Neural progenitor cell (in vitro differentiated cells): ENCODE measurements around the gene KIAA0232. TPM values are rescaled to one million over a fixed set of nuclear protein-coding genes. Genes with fewer than 3 reads are reported as not detected.

Experiments used
- DNase-seq: peaks from one replicate; pipeline ENCODE4 v3.0.0-alpha.2; 2016; ENCODE audit warnings: low spot score
- H2AFZ ChIP-seq: fragments of 200-600 bp; sonication (generic); replicated peaks from 2 replicates; pipeline ENCODE4 v1.6.1; 2016; ENCODE audit warnings: antibody characterized with exemption
- H3F3A ChIP-seq: fragments of 200-600 bp; sonication (generic); 2 replicates; pipeline ENCODE4 v1.6.1; 2016; ENCODE audit warnings: antibody characterized with exemption, low read depth
- H3K27ac ChIP-seq: fragments of 200-600 bp; sonication (generic); 2 replicates; pipeline ENCODE4 v1.5.1; 2016; ENCODE audit warnings: mild to moderate bottlenecking
- H3K27me3 ChIP-seq: fragments of 200-600 bp; sonication (generic); 2 replicates; pipeline ENCODE4 v1.6.1; 2016; ENCODE audit warnings: mild to moderate bottlenecking, moderate library complexity
- H3K36me3 ChIP-seq: fragments of 200-600 bp; sonication (generic); 2 replicates; pipeline ENCODE4 v1.5.1; 2016
- H3K4me1 ChIP-seq: fragments of 200-600 bp; sonication (generic); 2 replicates; pipeline ENCODE4 v1.6.1; 2016; ENCODE audit warnings: mixed run types
- H3K4me2 ChIP-seq: fragments of 200-600 bp; sonication (generic); 2 replicates; pipeline ENCODE4 v1.6.1; 2016
- H3K4me3 ChIP-seq: fragments of 200-600 bp; sonication (generic); 2 replicates; pipeline ENCODE4 v1.5.1; 2016
- H3K79me2 ChIP-seq: fragments of 200-600 bp; sonication (generic); 2 replicates; pipeline ENCODE4 v1.6.1; 2016; ENCODE audit warnings: low read depth
- H3K9ac ChIP-seq: fragments of 200-600 bp; sonication (generic); 2 replicates; pipeline ENCODE4 v1.6.1; 2016
- H3K9me3 ChIP-seq: fragments of 200-600 bp; sonication (generic); 2 replicates; pipeline ENCODE4 v1.5.1; 2016; ENCODE audit warnings: low read depth
- H4K20me1 ChIP-seq: fragments of 200-600 bp; sonication (generic); 2 replicates; pipeline ENCODE4 v1.6.1; 2016; ENCODE audit warnings: low read depth
- H3K27ac Mint-ChIP-seq: 3 replicates; pipeline ENCODE4 v1.8.0; 2021; ENCODE audit warnings: mixed read lengths
- H3K27me3 Mint-ChIP-seq: 2 replicates; pipeline ENCODE4 v1.8.0; 2022; ENCODE audit warnings: low read depth, mild to moderate bottlenecking, inconsistent platforms, moderate library complexity, mixed read lengths; ENCODE audit not compliant: insufficient read depth
- H3K36me3 Mint-ChIP-seq: 3 replicates; pipeline ENCODE4 v1.8.0; 2021; ENCODE audit warnings: mixed read lengths
- H3K4me1 Mint-ChIP-seq: 3 replicates; pipeline ENCODE4 v1.8.0; 2021; ENCODE audit warnings: mixed read lengths
- H3K4me3 Mint-ChIP-seq: 3 replicates; pipeline ENCODE4 v1.8.0; 2021; ENCODE audit warnings: mild to moderate bottlenecking, moderate library complexity, mixed read lengths
- H3K9me3 Mint-ChIP-seq: 3 replicates; pipeline ENCODE4 v1.8.0; 2020; ENCODE audit warnings: mixed read lengths
- EZH2 ChIP-seq: fragments of 200-600 bp; sonication (generic); IDR thresholded peaks from 2 replicates; pipeline ENCODE4 v1.6.1; 2017; ENCODE audit warnings: antibody characterized with exemption, mild to moderate bottlenecking, moderate library complexity
- EZH2phosphoT487 ChIP-seq: fragments of 200-600 bp; sonication (generic); IDR thresholded peaks from 2 replicates; pipeline ENCODE4 v1.6.1; 2017; ENCODE audit warnings: antibody characterized with exemption
- total RNA-seq: library from RNA; depleted of rRNA; stranded (reverse); fragments of >200 nt; gene quantifications from 2 replicates; pipeline ENCODE4 v1.2.3, GENCODE V29; 2015; ENCODE audit warnings: low replicate concordance
- TF ChIP-seq, protein P1 (sequence below): fragments of 200-600 bp; sonication (generic); IDR thresholded peaks from 2 replicates; pipeline ENCODE4 v1.5.1; 2017; ENCODE audit warnings: antibody characterized with exemption, mild to moderate bottlenecking

KIAA0232 gene
- total RNA-seq, 1 donor from 2014 or later: 42.9 TPM

DNA sequence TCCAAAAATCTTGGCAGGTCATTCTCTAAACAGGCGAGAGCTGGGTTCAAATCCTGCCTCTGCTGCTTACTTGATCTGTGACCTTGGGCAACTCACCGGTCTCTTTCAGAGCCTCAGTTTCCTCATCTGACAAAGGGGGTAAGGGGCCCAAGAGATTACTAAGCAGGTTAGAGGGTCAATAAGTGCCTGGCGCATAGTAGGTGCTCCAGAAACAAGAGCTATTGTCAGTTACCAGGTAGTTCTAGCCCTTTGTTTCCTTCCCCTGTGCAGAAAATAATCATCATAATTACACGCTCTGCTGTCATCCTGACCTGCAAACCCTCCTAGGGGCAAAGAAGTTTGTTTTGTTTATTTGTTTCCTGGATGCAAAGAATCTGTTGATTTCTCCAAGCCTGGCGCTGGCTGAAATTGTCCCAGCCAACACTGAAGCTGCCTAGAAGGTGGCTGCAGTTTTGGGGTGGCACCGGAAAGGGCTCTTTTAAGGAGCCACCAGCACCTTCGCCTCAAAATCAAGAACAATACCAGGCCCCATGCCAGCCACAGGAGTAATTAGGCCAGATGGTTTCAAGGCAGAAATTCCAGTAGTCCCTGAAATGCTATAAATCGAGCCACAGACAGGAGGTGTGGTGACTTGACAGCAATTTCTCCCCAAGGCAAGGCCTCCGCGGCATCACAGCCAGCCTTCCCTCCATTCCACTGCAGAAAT lies 10.2 kb upstream of the KIAA0232 start:
- peaks cover 6% of the 10 kb centered on the region for H3K27me3 Mint-ChIP-seq
- Histone ChIP-seq H3K4me2 (no peak overlapping the region), H4K20me1 (no peaks in the 10 kb centered on the region), H3K4me3 (no peak overlapping the region), H2AFZ (no peak overlapping the region), H3K27me3 (peaks cover 3% of the 10 kb centered on the region), H3K9ac (no peak overlapping the region), H3F3A (no peaks in the 10 kb centered on the region), H3K36me3 (no peaks in the 10 kb centered on the region), H3K9me3 (no peaks in the 10 kb centered on the region), H3K4me1 (peaks cover 3% of the 10 kb centered on the region), H3K27ac (no peak overlapping the region), H3K79me2 (no peaks in the 10 kb centered on the region)
- no peaks in the 10 kb centered on the region for H3K9me3 Mint-ChIP-seq
- H3K36me3 Mint-ChIP-seq: no peaks in the 10 kb centered on the region
- no peak for TF ChIP-seq EZH2
- TF ChIP-seq EZH2phosphoT487: no peak
- TF ChIP-seq, protein P1, sequence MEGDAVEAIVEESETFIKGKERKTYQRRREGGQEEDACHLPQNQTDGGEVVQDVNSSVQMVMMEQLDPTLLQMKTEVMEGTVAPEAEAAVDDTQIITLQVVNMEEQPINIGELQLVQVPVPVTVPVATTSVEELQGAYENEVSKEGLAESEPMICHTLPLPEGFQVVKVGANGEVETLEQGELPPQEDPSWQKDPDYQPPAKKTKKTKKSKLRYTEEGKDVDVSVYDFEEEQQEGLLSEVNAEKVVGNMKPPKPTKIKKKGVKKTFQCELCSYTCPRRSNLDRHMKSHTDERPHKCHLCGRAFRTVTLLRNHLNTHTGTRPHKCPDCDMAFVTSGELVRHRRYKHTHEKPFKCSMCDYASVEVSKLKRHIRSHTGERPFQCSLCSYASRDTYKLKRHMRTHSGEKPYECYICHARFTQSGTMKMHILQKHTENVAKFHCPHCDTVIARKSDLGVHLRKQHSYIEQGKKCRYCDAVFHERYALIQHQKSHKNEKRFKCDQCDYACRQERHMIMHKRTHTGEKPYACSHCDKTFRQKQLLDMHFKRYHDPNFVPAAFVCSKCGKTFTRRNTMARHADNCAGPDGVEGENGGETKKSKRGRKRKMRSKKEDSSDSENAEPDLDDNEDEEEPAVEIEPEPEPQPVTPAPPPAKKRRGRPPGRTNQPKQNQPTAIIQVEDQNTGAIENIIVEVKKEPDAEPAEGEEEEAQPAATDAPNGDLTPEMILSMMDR: no peak
- no peak for DNase-seq
- peaks cover 9% of the 10 kb centered on the region for H3K4me1 Mint-ChIP-seq
- no peak overlapping the region for H3K4me3 Mint-ChIP-seq
- H3K27ac Mint-ChIP-seq: peak overlapping the region; percentile 47

DNA sequence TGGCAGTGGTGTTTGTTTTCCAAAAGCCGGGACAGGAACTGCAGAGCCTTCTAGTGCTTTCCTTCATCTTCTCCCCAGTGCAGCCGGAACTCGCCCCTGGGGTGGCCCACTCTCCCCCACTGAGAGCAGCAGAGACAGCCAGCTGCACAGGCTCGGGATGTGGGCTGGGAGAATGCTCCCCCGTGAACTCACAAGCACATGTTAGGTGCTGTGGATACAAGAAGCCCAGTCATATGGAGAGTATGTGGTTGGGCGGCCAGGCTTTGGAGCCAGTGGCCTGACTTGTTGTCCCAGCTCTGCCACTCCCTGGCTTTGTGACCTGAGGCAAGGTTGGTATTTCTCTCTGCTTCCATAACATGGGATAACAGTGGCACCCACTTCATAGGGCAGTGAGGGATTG lies 9.4 kb upstream of the KIAA0232 start:
- peak overlapping the region; percentile 47 for H3K27ac Mint-ChIP-seq
- Histone ChIP-seq H4K20me1 (no peaks in the 10 kb centered on the region), H3K27ac (no peak overlapping the region), H3K4me2 (no peak overlapping the region), H3K36me3 (no peaks in the 10 kb centered on the region), H3K79me2 (no peaks in the 10 kb centered on the region), H3K4me3 (no peak overlapping the region), H2AFZ (no peak overlapping the region), H3K9ac (no peak overlapping the region), H3K4me1 (no peaks in the 10 kb centered on the region), H3K27me3 (peaks cover 3% of the 10 kb centered on the region), H3K9me3 (no peaks in the 10 kb centered on the region), H3F3A (no peaks in the 10 kb centered on the region)
- H3K9me3 Mint-ChIP-seq: no peaks in the 10 kb centered on the region
- no peak for DNase-seq
- TF ChIP-seq, protein P1: no peak
- peaks cover 8% of the 10 kb centered on the region for H3K27me3 Mint-ChIP-seq
- H3K4me3 Mint-ChIP-seq: no peak overlapping the region
- H3K36me3 Mint-ChIP-seq: no peaks in the 10 kb centered on the region
- H3K4me1 Mint-ChIP-seq: peaks cover 15% of the 10 kb centered on the region

DNA sequence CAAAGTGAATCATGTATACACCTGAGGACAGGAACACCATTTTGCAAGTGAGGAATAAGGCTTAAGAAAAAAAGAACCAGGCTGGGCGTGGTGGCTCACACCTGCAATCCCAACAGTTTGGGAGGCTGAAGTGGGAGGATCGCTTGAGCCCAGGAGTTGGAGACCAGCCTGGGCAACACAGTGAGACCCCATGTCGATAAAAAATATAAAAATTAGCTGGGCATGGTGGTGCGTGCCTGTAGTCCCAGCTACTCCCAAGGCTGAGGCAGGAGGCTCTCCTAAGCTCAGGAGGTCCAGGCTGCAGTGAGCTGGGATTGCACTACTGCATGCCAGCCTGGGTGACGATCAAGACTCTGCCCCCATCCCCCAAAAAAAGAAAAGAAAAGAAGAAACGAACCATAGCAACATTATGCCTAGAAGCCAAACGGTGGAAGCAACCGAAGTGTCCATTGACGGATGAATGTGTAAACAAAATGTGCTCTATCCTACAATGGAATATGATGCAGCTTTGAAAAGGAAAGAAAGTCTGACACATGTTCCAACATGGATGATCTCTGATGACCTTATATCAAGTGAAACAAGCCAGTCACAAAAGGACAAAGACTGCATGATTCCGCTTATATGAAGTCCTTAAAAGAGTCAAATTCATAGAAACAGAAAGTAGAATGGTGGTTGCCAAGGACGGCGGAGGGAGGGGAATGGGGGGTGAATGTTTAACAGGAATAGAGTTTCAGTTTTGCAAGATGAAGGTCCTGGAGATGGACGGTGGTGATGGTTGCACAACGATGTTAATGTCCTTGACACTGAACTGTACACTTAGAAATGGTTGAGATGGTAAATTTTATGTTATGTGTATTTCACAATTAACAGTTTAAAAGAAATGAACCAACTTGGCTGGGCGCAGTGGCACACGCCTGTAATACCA lies 8.6 kb upstream of the KIAA0232 start:
- no peak for DNase-seq
- H3K27ac Mint-ChIP-seq: peak overlapping the region; percentile 24
- Histone ChIP-seq H3F3A (no peaks in the 10 kb centered on the region), H3K27me3 (peaks cover 3% of the 10 kb centered on the region), H3K36me3 (no peaks in the 10 kb centered on the region), H3K9me3 (no peaks in the 10 kb centered on the region), H2AFZ (no peak overlapping the region), H3K9ac (no peak overlapping the region), H3K4me2 (no peak overlapping the region), H3K4me1 (no peaks in the 10 kb centered on the region), H4K20me1 (no peaks in the 10 kb centered on the region), H3K27ac (no peak overlapping the region), H3K79me2 (no peaks in the 10 kb centered on the region), H3K4me3 (no peak overlapping the region)
- H3K27me3 Mint-ChIP-seq: peaks cover 11% of the 10 kb centered on the region
- H3K4me1 Mint-ChIP-seq: peaks cover 13% of the 10 kb centered on the region
- no peaks in the 10 kb centered on the region for H3K36me3 Mint-ChIP-seq
- H3K4me3 Mint-ChIP-seq: no peak overlapping the region
- no peaks in the 10 kb centered on the region for H3K9me3 Mint-ChIP-seq
- TF ChIP-seq EZH2phosphoT487: no peak
- TF ChIP-seq EZH2: no peak
- TF ChIP-seq, protein P1: no peak
